Ovary (tissue), 9 donors: ENCODE measurements around the gene TES. TPM values are rescaled to one million over a fixed set of nuclear protein-coding genes. Genes with fewer than 3 reads are reported as not detected.
"Not testable (repeated sequence)": the region's sequence is repeated elsewhere in the genome, so short reads cannot be mapped to it uniquely, and the experiment has no call there.

ENCODE experiments used
- DNase-seq, 5 donors: peaks; one replicate each; pipeline ENCODE4 v3.0.0-alpha.2; 2019 to 2020
- H3K27ac ChIP-seq, 2 donors: fragments of 200-600 bp; one replicate each; pipeline versions ENCODE4 v1.5.1 to v1.8.0; 2019 to 2022
- H3K27me3 ChIP-seq: fragments of 200-600 bp; one replicate; pipeline ENCODE4 v1.8.0; 2022
- H3K36me3 ChIP-seq: fragments of 200-600 bp; sonication (generic); one replicate; pipeline ENCODE4 v1.5.1; 2019
- H3K4me1 ChIP-seq: one replicate; pipeline ENCODE4 v1.8.1; 2013; ENCODE audit warnings: mild to moderate bottlenecking, moderate library complexity; ENCODE audit not compliant: insufficient read depth
- H3K4me3 ChIP-seq: fragments of 200-600 bp; sonication (generic); one replicate; pipeline ENCODE4 v1.5.1; 2017
- H3K9me3 ChIP-seq, 2 donors: fragments of 200-600 bp in 1 of 2; sonication (generic) in 1 of 2; one replicate each; pipeline versions ENCODE4 v1.5.1 to v1.8.1; 2013 to 2019; ENCODE audit warnings: mild to moderate bottlenecking in 1 of 2, moderate library complexity in 1 of 2
- EP300 ChIP-seq: sonication (generic); formaldehyde crosslinking; IDR thresholded peaks from one replicate; pipeline ENCODE4 v1.6.1; 2017; ENCODE audit warnings: antibody characterized with exemption
- POLR2A ChIP-seq: fragments of 450-650 bp; IDR thresholded peaks from one replicate; pipeline ENCODE4 v1.6.1; 2017; ENCODE audit warnings: antibody characterized with exemption, mild to moderate bottlenecking, moderate library complexity
- WGBS, 3 donors: extraction: QIAGEN DNeasy Blood & Tissue Kit in 1 of 3; methylation state at CpG; one replicate each; pipeline versions ENCODE4 v1.1.5 to v1.1.7; 2013 to 2017; 5-methylcytosine and 5-hydroxymethylcytosine counted together
- intact Hi-C, 4 donors: fragments of 100-400 bp; cut with DNase I; formaldehyde crosslinking; loops; one replicate each; pipeline versions ENCODE4 v1.11.0 to v1.15.1; 2022 to 2023
- polyA plus RNA-seq, 2 donors: library from polyadenylated mRNA; stranded (reverse); fragments of 200-250 nt in 1 of 2; fragments of 350-450 nt in 1 of 2; fragmentation: Illumina TruSeq in 1 of 2; extraction: RNeasy Lipid Tissue Mini Kit (QIAGEN cat#74804) in 1 of 2; gene quantifications; one replicate each; pipeline ENCODE4 v1.2.3, GENCODE V29; 2013 to 2014
- total RNA-seq, 7 donors: library from RNA; depleted of rRNA in 2 of 7; stranded (reverse); fragments of >200 nt in 2 of 7; fragmentation: NEBNext Ultra II Directional in 3 of 7; extraction: Animal tissue kit (Norgen Biotek cat#: 25700) in 3 of 7; gene quantifications; one replicate each; pipeline versions ENCODE4 v1.1.0 to v1.2.4, GENCODE V29; 2016 to 2023
- TF ChIP-seq, protein P1 (sequence below), 3 donors: fragments of 450-650 bp in 2 of 3; fragments of 200-600 bp in 1 of 3; IDR thresholded peaks; one replicate each; pipeline versions ENCODE4 v1.5.1 to v1.8.0; 2016 to 2022; ENCODE audit warnings: antibody characterized with exemption in 3 of 3, mild to moderate bottlenecking in 1 of 3
- donor health status: DM: no; HTN: no; CAD: no; lungs with moderate emphysema.
- donor health status: DM: no; HTN: no; CAD: no.
- donor health status: Bipolar disorder and iron deficiency.
- donor health status: DM: yes; HTN: yes; CAD: no.
- donor health status: DM: no; HTN: no; CAD: no.
- donor health status: DM: yes; HTN: yes; CAD: no.

Gene TES
- total and polyA plus RNA-seq, 9 donors, result 6.0 to 65.0 (median 11.1) TPM

DNA sequence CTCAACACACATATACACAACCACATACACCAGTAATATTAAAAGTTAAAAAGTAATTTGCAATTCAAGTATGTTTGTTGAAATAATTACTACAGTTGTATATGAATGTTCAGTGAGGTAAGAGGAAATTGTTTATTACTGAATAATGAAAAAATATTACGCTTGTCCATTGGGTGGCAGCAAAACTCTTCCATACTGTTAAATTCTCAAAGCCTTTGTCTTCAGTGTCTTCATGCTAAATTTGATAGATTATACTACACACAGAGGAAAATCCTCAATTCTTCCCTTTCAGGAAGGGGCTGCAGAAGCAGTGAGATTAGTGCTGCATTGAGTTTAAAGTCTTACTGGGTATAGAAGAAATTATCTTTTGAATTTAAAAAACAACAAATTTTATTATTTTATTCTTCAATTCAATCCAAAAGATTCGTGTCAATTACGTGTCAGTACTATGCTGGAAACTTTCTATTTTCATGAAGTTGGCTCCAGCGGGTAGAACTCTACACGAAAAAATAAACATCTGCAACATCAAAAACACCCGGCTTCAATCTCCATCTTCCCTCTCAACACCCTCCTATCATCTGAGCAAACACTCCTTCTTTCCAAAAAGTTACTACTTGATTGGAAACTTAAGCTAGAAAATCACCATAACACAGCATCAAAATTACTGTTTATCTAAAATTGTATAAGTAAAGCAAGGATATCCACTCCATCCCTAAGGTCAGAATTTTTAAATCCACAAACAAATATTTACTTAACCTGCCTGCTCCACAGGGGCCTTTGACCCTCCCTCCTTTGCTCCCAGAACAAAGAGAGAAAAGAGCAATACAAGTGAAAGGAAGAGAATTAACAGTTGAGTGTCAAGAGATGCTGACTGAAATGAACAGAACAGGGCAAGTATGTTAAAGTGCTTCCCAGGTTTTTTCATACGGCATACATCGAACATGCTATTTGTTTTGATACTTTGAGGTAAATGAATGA is 37.0 kb upstream of the TES start:
- Histone ChIP-seq H3K27me3 (no peaks in the 10 kb centered on the region), H3K4me3 (no peak overlapping the region), H3K27ac (no peak overlapping the region), H3K36me3 (no peaks in the 10 kb centered on the region), H3K4me1 (no peaks in the 10 kb centered on the region), H3K9me3 (no peaks in the 10 kb centered on the region)
- intact Hi-C loops, result loop anchor here in 3 of 4 donors (10.0 kb wide), 3 partner anchors 61 to 631 kb away; no protein-coding TSS in a partner anchor
- TF ChIP-seq POLR2A, result no peak
- TF ChIP-seq, protein P1, sequence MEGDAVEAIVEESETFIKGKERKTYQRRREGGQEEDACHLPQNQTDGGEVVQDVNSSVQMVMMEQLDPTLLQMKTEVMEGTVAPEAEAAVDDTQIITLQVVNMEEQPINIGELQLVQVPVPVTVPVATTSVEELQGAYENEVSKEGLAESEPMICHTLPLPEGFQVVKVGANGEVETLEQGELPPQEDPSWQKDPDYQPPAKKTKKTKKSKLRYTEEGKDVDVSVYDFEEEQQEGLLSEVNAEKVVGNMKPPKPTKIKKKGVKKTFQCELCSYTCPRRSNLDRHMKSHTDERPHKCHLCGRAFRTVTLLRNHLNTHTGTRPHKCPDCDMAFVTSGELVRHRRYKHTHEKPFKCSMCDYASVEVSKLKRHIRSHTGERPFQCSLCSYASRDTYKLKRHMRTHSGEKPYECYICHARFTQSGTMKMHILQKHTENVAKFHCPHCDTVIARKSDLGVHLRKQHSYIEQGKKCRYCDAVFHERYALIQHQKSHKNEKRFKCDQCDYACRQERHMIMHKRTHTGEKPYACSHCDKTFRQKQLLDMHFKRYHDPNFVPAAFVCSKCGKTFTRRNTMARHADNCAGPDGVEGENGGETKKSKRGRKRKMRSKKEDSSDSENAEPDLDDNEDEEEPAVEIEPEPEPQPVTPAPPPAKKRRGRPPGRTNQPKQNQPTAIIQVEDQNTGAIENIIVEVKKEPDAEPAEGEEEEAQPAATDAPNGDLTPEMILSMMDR (IDR thresholded peaks at IDR 0.05), result peak in 1 of 3 donors; percentile 53
- no peak for TF ChIP-seq EP300
- WGBS, 3 donors, result 53 to 58% (median 55%) methylated on average over 8 of the region's 8 CpGs
- DNase-seq, result no peak

DNA sequence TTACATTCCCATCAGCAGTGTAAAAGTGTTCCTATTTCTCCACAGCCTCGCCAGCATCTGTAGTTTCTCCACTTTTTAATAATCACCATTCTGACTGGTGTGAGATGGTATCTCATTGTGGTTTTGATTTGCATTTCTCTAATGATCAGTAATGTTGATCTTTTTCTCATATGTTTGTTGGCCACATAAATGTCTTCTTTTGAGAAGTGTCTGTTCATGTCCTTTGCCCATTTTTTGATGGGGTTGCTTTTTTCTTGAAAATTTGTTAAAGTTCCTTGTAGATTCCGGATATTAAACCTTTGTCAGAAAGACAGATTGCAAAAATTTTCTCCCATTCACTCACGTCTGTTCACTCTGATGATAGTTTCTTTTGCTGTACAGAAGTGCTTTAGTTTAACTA is 35.2 kb upstream of the TES start:
- 95 to 98% (median 97%) methylated on average over 3 of the region's 3 CpGs for WGBS, 3 donors
- intact Hi-C loops, result loop anchor here in 3 of 4 donors (10.0 kb wide), 3 partner anchors 60 to 630 kb away; no protein-coding TSS in a partner anchor

DNA sequence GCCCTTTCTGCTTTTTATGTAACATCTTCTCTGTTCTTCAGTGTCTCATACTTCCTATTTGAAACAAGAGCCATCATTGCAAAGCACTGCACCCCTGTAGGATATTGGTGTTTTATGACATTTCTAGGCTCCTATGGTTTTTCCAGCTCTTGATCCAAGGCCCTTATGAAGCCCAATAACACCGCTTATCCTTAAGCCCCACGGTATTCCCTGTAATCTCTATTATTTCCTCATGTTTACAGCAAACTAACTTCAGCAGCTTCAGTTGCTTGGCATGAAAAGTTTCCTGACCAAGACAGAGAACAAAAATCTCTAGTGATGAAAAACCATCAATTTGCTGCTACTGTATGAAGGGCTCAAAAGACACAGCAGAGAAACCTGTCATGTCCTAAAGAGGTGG is 34.1 kb upstream of the TES start:
- H3K4me3 ChIP-seq, result no peak overlapping the region
- no peaks in the 10 kb centered on the region for H3K36me3 ChIP-seq
- no peak overlapping the region for H3K27ac ChIP-seq
- no peak for DNase-seq
- intact Hi-C loops, result loop anchor here in 3 of 4 donors (10.0 kb wide), 3 partner anchors 59 to 629 kb away; no protein-coding TSS in a partner anchor
- H3K27me3 ChIP-seq, result no peaks in the 10 kb centered on the region
- no peaks in the 10 kb centered on the region for H3K9me3 ChIP-seq
- H3K4me1 ChIP-seq, result no peaks in the 10 kb centered on the region
- 38 to 60% (median 38%) methylated on average over 2 of the region's 2 CpGs for WGBS, 3 donors
- TF ChIP-seq, protein P1 (IDR thresholded peaks at IDR 0.05), result no peak
- no peak for TF ChIP-seq EP300
- no peak for TF ChIP-seq POLR2A

More for the DNA sequence above, 35.2 kb upstream of the TES start:
- not testable (repeated sequence) for DNase-seq, H3K4me1 ChIP-seq, H3K9me3 ChIP-seq, H3K36me3 ChIP-seq, H3K27me3 ChIP-seq, H3K4me3 ChIP-seq, H3K27ac ChIP-seq

DNA sequence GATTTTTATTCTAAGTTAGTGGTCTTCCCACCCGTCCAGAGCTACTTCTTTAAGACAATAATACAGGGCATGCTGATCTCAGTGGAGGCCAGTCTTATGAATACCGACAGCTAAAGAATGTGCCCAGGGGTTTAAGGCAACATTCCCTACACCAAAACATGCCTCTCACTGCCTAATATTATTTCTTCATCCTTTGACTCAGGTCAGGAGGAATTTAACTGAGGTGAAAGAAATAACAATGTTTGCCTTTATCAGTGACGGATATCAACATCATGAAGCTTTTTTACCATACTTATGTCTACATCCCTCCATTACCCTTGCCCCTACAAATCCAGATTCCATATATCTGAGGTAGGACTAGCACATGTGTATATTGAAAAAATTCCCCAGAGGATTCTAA is 33.3 kb upstream of the TES start:
- Histone ChIP-seq H3K36me3 (no peaks in the 10 kb centered on the region), H3K4me1 (no peaks in the 10 kb centered on the region), H3K27me3 (no peaks in the 10 kb centered on the region), H3K9me3 (no peaks in the 10 kb centered on the region), H3K27ac (no peak overlapping the region), H3K4me3 (no peak overlapping the region)
- intact Hi-C loops, result loop anchor here in 3 of 4 donors (10.0 kb wide), 3 partner anchors 58 to 628 kb away; no protein-coding TSS in a partner anchor
- 46 to 70% (median 47%) methylated on average over 3 of the region's 3 CpGs for WGBS, 3 donors
- TF ChIP-seq, protein P1 (IDR thresholded peaks at IDR 0.05), result no peak
- TF ChIP-seq POLR2A (no peak), EP300 (no peak)
- DNase-seq, result no peak

DNA sequence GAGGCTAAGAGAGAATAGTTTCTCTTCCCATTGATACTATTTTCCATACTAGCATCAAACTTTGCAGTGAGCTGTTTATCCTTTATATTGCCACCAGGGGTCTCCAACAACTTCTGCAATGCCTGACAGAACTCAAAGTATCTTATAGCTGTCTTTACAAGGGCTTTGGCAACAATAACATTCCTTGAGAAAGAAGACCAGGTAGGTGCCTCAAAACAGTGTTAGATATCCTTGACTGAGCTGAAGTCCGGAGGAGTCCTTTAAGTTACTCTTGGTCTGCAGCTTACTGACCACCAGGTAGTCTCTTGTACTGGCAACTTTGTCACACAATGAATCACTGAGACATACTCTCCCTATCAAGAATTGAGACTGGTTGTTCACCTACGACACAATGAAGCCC is 30.0 kb upstream of the TES start:
- Histone ChIP-seq H3K9me3 (no peaks in the 10 kb centered on the region), H3K27ac (no peak overlapping the region), H3K27me3 (no peaks in the 10 kb centered on the region), H3K4me1 (no peaks in the 10 kb centered on the region), H3K4me3 (no peak overlapping the region), H3K36me3 (no peaks in the 10 kb centered on the region)
- intact Hi-C loops, result no loop called here
- WGBS, 3 donors, result 48 to 57% (median 51%) methylated on average over 2 of the region's 2 CpGs
- TF ChIP-seq, protein P1 (IDR thresholded peaks at IDR 0.05), result peak in 2 of 3 donors; percentile 46 to 50
- no peak for TF ChIP-seq POLR2A
- no peak for DNase-seq
